Neural cell (in vitro differentiated cells): Measurements from ENCODE around the gene NFAM1. TPM values are rescaled to one million over a fixed set of nuclear protein-coding genes. Genes with fewer than 3 reads are reported as not detected.

Source experiments
- H2AFZ ChIP-seq: fragments of 200-600, 300-800 bp; sonication (generic), shearing (Covaris generic); 2 replicates; pipeline ENCODE4 v1.6.0; 2014; ENCODE audit warnings: low read depth, mild to moderate bottlenecking, antibody characterized with exemption, low read length, moderate library complexity
- H3F3A ChIP-seq: fragments of 200-600 bp; shearing (Covaris generic); 2 replicates; pipeline ENCODE4 v1.6.1; 2016; ENCODE audit warnings: mild to moderate bottlenecking, moderate library complexity, mixed read lengths, antibody characterized with exemption, low read length; ENCODE audit not compliant: insufficient read depth, poor library complexity, severe bottlenecking
- H3K27ac ChIP-seq: fragments of 200-600, 300-800 bp; sonication (generic), shearing (Covaris generic); 2 replicates; pipeline ENCODE4 v1.5.1; 2014; ENCODE audit warnings: mild to moderate bottlenecking, low read length, moderate library complexity
- H3K27me3 ChIP-seq: fragments of 300-800, 200-600 bp; sonication (generic), shearing (Covaris generic); 2 replicates; pipeline ENCODE4 v1.6.0; 2014; ENCODE audit warnings: mild to moderate bottlenecking, low read depth, low read length, moderate library complexity; ENCODE audit not compliant: insufficient read depth
- H3K36me3 ChIP-seq: fragments of 300-800, 200-600 bp; sonication (generic), shearing (Covaris generic); 2 replicates; pipeline ENCODE4 v1.5.1; 2014; ENCODE audit warnings: mild to moderate bottlenecking, antibody characterized with exemption, low read length, moderate library complexity; ENCODE audit not compliant: insufficient read depth
- H3K4me2 ChIP-seq: fragments of 300-800, 200-600 bp; sonication (generic), shearing (Covaris generic); 2 replicates; pipeline ENCODE4 v1.6.0; 2014; ENCODE audit warnings: mild to moderate bottlenecking, low read length
- H3K4me3 ChIP-seq: fragments of 300-800, 200-600 bp; sonication (generic), shearing (Covaris generic); 2 replicates; pipeline ENCODE4 v1.5.1; 2014; ENCODE audit warnings: mild to moderate bottlenecking, low read length, moderate library complexity
- H3K79me2 ChIP-seq: fragments of 200-600 bp; shearing (Covaris generic); replicated peaks from 2 replicates; pipeline ENCODE4 v1.6.0; 2014; ENCODE audit warnings: mild to moderate bottlenecking, low read length, moderate library complexity; ENCODE audit not compliant: insufficient read depth
- H3K9ac ChIP-seq: fragments of 300-800, 200-600 bp; sonication (generic), shearing (Covaris generic); 2 replicates; pipeline ENCODE4 v1.6.1; 2016; ENCODE audit warnings: mild to moderate bottlenecking, low read length, mixed read lengths
- H3K9me2 ChIP-seq: fragments of 200-600 bp; shearing (Covaris generic); 2 replicates; pipeline ENCODE4 v1.6.1; 2016; ENCODE audit warnings: mild to moderate bottlenecking, low read length, mixed read lengths; ENCODE audit not compliant: insufficient read depth
- H3K9me3 ChIP-seq: fragments of 200-600, 300-800 bp; sonication (generic), shearing (Covaris generic); 2 replicates; pipeline ENCODE4 v1.6.1; 2016; ENCODE audit warnings: mild to moderate bottlenecking, mixed run types, low read length, moderate library complexity, mixed read lengths
- H4K20me1 ChIP-seq: fragments of 200-600 bp; shearing (Covaris generic); 2 replicates; pipeline ENCODE4 v1.6.1; 2016; ENCODE audit warnings: mild to moderate bottlenecking, mixed run types; ENCODE audit not compliant: insufficient read depth
- CTCF ChIP-seq: fragments of 450-650 bp; IDR thresholded peaks from 2 replicates; pipeline ENCODE4 v1.5.1; 2014; ENCODE audit warnings: antibody characterized with exemption, mild to moderate bottlenecking, moderate library complexity; ENCODE audit not compliant: poor library complexity, severe bottlenecking
- EP300 ChIP-seq: fragments of 450-650 bp; conservative IDR thresholded peaks from 2 replicates; pipeline ENCODE4 v1.6.1; 2014; ENCODE audit warnings: antibody characterized with exemption, mild to moderate bottlenecking, moderate library complexity; ENCODE audit not compliant: poor library complexity, severe bottlenecking
- EZH2 ChIP-seq: fragments of 200-600, 300-800 bp; shearing (Covaris generic), sonication (generic); IDR thresholded peaks from 2 replicates; pipeline ENCODE4 v1.6.1; 2014; ENCODE audit warnings: antibody characterized with exemption, low read length, borderline replicate concordance, mild to moderate bottlenecking; ENCODE audit not compliant: insufficient read depth, poor library complexity, severe bottlenecking
- MXI1 ChIP-seq: fragments of 450-650 bp; conservative IDR thresholded peaks from 2 replicates; pipeline ENCODE4 v1.6.1; 2014; ENCODE audit warnings: antibody characterized with exemption, mild to moderate bottlenecking; ENCODE audit not compliant: poor library complexity, severe bottlenecking
- POLR2AphosphoS5 ChIP-seq: IDR thresholded peaks from 2 replicates; pipeline ENCODE4 v1.6.1; 2012
- RAD21 ChIP-seq: fragments of 450-650 bp; conservative IDR thresholded peaks from 2 replicates; pipeline ENCODE4 v1.6.1; 2014; ENCODE audit warnings: antibody characterized with exemption, mild to moderate bottlenecking, moderate library complexity
- REST ChIP-seq: IDR thresholded peaks from 2 replicates; pipeline ENCODE4 v1.6.1; 2012; ENCODE audit warnings: borderline replicate concordance
- SMC3 ChIP-seq: fragments of 450-650 bp; conservative IDR thresholded peaks from 2 replicates; pipeline ENCODE4 v1.6.1; 2014; ENCODE audit warnings: antibody characterized with exemption, mild to moderate bottlenecking, moderate library complexity; ENCODE audit not compliant: poor library complexity
- TAF1 ChIP-seq: IDR thresholded peaks from 2 replicates; pipeline ENCODE4 v1.6.1; 2012; ENCODE audit warnings: low read depth
- polyA plus RNA-seq: library from polyadenylated mRNA; depleted of rRNA; stranded (reverse); fragments of >200 nt; gene quantifications from 2 replicates; pipeline ENCODE4 v1.2.3, GENCODE V29; 2014

NFAM1 gene
- polyA plus RNA-seq, 1 donor from 2014 or later, result 0.05 TPM

- no peak for TF ChIP-seq TAF1
- no peak for TF ChIP-seq MXI1
- Histone ChIP-seq H3K27me3 (no peaks in the 10 kb centered on the region), H3K9me2 (no peaks in the 10 kb centered on the region), H3K27ac (no peak overlapping the region), H3K4me3 (no peak overlapping the region), H3K36me3 (no peaks in the 10 kb centered on the region), H3K4me2 (no peak overlapping the region), H3F3A (no peaks in the 10 kb centered on the region), H2AFZ (no peak overlapping the region), H4K20me1 (no peaks in the 10 kb centered on the region), H3K9me3 (peaks cover 2% of the 10 kb centered on the region), H3K9ac (no peak overlapping the region), H3K79me2 (no peaks in the 10 kb centered on the region)
These were observed 36.6 kb upstream of the NFAM1 start for GRCh38 chr22:42468841-42469240.

DNA sequence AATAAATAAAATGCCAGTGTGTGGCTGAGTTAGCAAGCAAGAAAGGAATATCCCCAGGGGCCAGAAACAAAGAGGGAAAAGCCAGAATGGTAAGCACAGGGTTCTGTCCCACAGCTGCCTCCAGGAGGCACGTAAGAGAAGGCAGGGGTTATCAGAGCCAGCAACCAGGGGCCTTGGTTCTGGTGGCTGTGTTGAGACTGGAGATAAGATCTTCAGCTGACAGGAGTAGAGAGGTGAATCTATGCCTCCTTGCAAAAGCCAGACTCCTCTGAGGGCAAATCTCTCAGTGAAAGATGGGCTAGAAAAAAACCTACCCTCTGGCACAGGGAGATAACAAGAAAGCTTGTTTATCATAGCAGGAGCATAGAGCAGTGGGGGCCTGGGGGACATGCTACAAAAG lies 29.8 kb upstream of the NFAM1 start:
- Histone ChIP-seq H3K9me2 (no peaks in the 10 kb centered on the region), H3K4me2 (no peak overlapping the region), H4K20me1 (no peaks in the 10 kb centered on the region), H3K36me3 (no peaks in the 10 kb centered on the region), H3K79me2 (no peaks in the 10 kb centered on the region), H3K27me3 (no peaks in the 10 kb centered on the region), H3F3A (no peaks in the 10 kb centered on the region), H3K9ac (no peak overlapping the region), H3K4me3 (no peak overlapping the region), H3K27ac (no peak overlapping the region), H2AFZ (no peak overlapping the region), H3K9me3 (peaks cover 2% of the 10 kb centered on the region)
- TF ChIP-seq CTCF (no peak), EP300 (no peak), POLR2AphosphoS5 (no peak)

DNA sequence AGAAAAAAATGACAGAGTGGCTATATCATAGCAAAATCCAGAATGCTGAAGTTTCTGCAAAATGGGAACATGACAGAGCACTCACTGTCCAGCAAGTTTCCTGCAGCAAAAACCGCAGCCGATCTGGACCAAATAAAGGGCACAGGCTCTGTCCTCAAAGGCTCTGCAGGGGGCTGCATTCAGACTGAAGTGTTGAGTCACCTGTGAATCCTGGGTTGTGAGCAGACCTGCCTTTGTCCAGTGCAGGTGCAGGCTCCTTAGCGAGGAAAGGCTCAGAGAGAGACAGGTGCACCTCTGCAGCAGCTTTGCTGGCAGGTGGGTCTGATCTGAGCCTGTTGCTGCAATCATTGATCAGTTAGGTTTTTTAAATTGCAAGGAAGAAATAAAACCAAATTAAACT lies 29.3 kb upstream of the NFAM1 start:
- Histone ChIP-seq H3K4me2 (no peak overlapping the region), H3K36me3 (no peaks in the 10 kb centered on the region), H2AFZ (no peak overlapping the region)

More for the DNA sequence above, 29.3 kb upstream of the NFAM1 start:
- H3K27ac ChIP-seq, result no peak overlapping the region
- no peak for TF ChIP-seq RAD21
- TF ChIP-seq POLR2AphosphoS5, result no peak
- TF ChIP-seq EZH2, result no peak
- no peak for TF ChIP-seq TAF1
- no peak for TF ChIP-seq CTCF
- TF ChIP-seq EP300, result no peak
- no peak for TF ChIP-seq REST
- no peak for TF ChIP-seq SMC3
- TF ChIP-seq MXI1, result no peak
- no peak overlapping the region for H3K4me3 ChIP-seq
- H4K20me1 ChIP-seq, result no peaks in the 10 kb centered on the region
- H3K79me2 ChIP-seq, result no peaks in the 10 kb centered on the region
- H3K9me2 ChIP-seq, result no peaks in the 10 kb centered on the region
- no peak overlapping the region for H3K9ac ChIP-seq
- H3K9me3 ChIP-seq, result peaks cover 2% of the 10 kb centered on the region
- H3K27me3 ChIP-seq, result no peaks in the 10 kb centered on the region
- H3F3A ChIP-seq, result no peaks in the 10 kb centered on the region
